ENCODE data around the gene FMNL2. TPM values are rescaled to one million over a fixed set of nuclear protein-coding genes. Genes with fewer than 3 reads are reported as not detected.

The FMNL2 gene
- total RNA-seq, 1 donor: 24.2 TPM

DNA sequence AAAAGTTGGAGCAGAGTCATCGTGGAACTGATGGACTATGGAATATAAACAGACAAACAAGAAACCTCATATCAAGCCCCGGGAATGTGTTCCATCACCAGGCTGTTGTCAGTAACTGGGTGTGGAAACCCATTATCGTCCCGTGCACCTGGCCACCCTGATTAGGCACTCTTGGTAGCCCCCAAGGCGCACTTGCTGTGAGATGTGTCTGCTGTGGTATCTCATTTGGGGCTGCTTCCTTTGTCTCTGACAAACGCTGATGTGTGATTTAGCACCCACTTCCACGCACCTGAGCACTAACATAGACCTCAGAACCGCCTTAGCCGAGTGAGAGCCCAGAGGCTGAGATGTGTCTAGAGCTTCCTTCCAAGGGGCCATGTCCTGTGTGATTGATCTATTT lies 286.0 kb downstream of the FMNL2 start:
- DNase-seq (ENCODE audit: insufficient read length, low spot score, missing footprints): no peak
- H3K27me3 ChIP-seq (ENCODE audit: insufficient read depth, low read length): no peaks in the 10 kb centered on the region
- no peak overlapping the region for H2AFZ ChIP-seq (ENCODE audit: low read length)
- TF ChIP-seq, protein P1, sequence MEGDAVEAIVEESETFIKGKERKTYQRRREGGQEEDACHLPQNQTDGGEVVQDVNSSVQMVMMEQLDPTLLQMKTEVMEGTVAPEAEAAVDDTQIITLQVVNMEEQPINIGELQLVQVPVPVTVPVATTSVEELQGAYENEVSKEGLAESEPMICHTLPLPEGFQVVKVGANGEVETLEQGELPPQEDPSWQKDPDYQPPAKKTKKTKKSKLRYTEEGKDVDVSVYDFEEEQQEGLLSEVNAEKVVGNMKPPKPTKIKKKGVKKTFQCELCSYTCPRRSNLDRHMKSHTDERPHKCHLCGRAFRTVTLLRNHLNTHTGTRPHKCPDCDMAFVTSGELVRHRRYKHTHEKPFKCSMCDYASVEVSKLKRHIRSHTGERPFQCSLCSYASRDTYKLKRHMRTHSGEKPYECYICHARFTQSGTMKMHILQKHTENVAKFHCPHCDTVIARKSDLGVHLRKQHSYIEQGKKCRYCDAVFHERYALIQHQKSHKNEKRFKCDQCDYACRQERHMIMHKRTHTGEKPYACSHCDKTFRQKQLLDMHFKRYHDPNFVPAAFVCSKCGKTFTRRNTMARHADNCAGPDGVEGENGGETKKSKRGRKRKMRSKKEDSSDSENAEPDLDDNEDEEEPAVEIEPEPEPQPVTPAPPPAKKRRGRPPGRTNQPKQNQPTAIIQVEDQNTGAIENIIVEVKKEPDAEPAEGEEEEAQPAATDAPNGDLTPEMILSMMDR (IDR thresholded peaks at IDR 0.05; ENCODE audit: extremely low read depth, low read depth, low read length): no peak
- H3K9me3 ChIP-seq (ENCODE audit: low read depth, low read length): no peaks in the 10 kb centered on the region
- peaks cover 10% of the 10 kb centered on the region for H3K36me3 ChIP-seq (ENCODE audit: insufficient read depth, low read length)
- H3K4me2 ChIP-seq (ENCODE audit: insufficient read depth, low read length): no peak overlapping the region
- no peak overlapping the region for H3K4me3 ChIP-seq (ENCODE audit: insufficient read depth, low read length)
- H3K4me1 ChIP-seq (ENCODE audit: insufficient read depth, low read length): no peaks in the 10 kb centered on the region
- no peaks in the 10 kb centered on the region for H3K79me2 ChIP-seq (ENCODE audit: insufficient read depth, low read length)
- H4K20me1 ChIP-seq (ENCODE audit: insufficient read depth, low read length): no peaks in the 10 kb centered on the region
- H3K27ac ChIP-seq (ENCODE audit: low read depth, low read length): no peak overlapping the region

DNA sequence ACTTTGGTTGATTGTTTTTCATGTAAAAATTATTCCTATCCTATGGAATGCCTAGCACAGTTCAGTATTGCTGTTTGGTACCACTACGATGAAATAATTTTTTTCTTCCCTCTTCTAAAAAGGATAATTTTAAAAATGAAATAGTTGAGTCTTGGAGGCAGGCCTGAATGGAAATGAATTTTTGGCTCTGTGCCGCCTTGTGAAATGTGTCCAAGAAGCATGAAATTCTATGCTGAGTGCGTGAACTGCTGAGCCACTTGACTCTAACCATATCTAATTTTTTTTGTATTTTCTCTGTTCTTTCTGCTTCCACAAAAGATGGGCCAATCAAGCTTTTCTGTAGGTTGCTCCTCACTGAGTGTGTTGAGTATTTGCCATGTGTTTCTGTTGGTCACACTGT lies 287.2 kb downstream of the FMNL2 start:
- no peaks in the 10 kb centered on the region for H3K4me1 ChIP-seq (ENCODE audit: insufficient read depth, low read length)
- no peak overlapping the region for H3K4me2 ChIP-seq (ENCODE audit: insufficient read depth, low read length)
- no peak overlapping the region for H3K4me3 ChIP-seq (ENCODE audit: insufficient read depth, low read length)
- DNase-seq (ENCODE audit: insufficient read length, low spot score, missing footprints): no peak
- no peaks in the 10 kb centered on the region for H3K79me2 ChIP-seq (ENCODE audit: insufficient read depth, low read length)
- H3K36me3 ChIP-seq (ENCODE audit: insufficient read depth, low read length): peaks cover 10% of the 10 kb centered on the region
- no peaks in the 10 kb centered on the region for H3K9me3 ChIP-seq (ENCODE audit: low read depth, low read length)
- no peaks in the 10 kb centered on the region for H3K27me3 ChIP-seq (ENCODE audit: insufficient read depth, low read length)
- H3K27ac ChIP-seq (ENCODE audit: low read depth, low read length): no peak overlapping the region
- TF ChIP-seq, protein P1 (IDR thresholded peaks at IDR 0.05; ENCODE audit: extremely low read depth, low read depth, low read length): no peak
- no peak overlapping the region for H2AFZ ChIP-seq (ENCODE audit: low read length)
- H4K20me1 ChIP-seq (ENCODE audit: insufficient read depth, low read length): no peaks in the 10 kb centered on the region

DNA sequence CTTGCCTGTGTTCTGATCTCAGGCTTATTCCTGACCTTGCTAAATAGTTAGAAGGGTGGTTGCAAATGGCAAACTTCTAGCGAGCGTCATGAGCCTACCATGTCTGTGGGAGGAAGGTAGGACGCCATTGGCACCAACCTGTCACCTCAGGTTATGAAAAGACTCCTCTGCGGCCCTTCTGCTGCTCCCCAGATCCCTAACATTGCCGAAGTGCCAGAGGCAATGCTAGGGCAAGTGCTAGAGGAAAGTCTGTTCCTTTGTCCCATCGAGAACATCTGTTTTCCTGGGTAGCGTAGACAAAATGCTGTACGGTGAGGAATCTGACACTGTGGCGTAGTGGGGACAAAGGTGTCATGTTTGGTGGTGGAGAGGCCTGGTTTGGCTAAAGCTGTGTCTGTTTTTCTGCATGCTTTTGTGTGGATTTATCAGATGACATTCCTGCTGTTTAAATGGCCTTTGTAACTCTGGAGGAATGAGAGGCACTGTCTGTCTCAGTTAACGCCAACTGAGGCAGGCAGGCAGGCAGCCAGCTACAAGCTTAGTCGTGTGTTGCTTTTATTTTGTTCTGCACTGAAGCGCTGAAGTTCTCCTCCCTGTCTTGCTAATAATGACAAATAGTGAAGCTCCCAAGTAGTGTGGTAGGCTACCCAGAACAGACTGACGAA lies 288.2 kb downstream of the FMNL2 start:
- no peaks in the 10 kb centered on the region for H3K27me3 ChIP-seq (ENCODE audit: insufficient read depth, low read length)
- H3K4me2 ChIP-seq (ENCODE audit: insufficient read depth, low read length): no peak overlapping the region
- H3K4me1 ChIP-seq (ENCODE audit: insufficient read depth, low read length): no peaks in the 10 kb centered on the region

DNA sequence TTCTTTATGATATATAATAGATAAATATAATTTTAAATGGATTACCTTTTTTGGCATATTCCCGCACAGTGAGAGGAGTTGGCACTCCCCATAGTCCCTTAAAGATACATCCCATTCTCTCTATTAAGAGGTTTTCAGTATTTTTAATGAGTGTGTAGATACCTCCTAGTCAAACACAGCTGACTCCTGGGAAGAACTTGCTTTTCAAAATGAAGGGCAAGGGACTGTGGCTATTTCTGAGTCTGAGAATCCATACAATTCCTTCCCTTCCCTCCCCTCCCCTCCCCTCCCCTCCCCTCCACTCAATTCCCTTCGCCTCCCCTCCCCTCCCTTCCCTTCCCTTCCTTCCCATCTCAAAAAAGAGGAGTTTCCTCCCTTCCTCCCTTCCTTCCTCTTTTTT lies 288.8 kb downstream of the FMNL2 start:
- H3K79me2 ChIP-seq (ENCODE audit: insufficient read depth, low read length): no peaks in the 10 kb centered on the region
- H3K4me2 ChIP-seq (ENCODE audit: insufficient read depth, low read length): no peak overlapping the region
- peaks cover 10% of the 10 kb centered on the region for H3K36me3 ChIP-seq (ENCODE audit: insufficient read depth, low read length)
- H3K27me3 ChIP-seq (ENCODE audit: insufficient read depth, low read length): no peaks in the 10 kb centered on the region
- TF ChIP-seq, protein P1 (IDR thresholded peaks at IDR 0.05; ENCODE audit: extremely low read depth, low read depth, low read length): no peak
- no peak for DNase-seq (ENCODE audit: insufficient read length, low spot score, missing footprints)
- no peaks in the 10 kb centered on the region for H3K9me3 ChIP-seq (ENCODE audit: low read depth, low read length)
- H2AFZ ChIP-seq (ENCODE audit: low read length): no peak overlapping the region
- H3K4me1 ChIP-seq (ENCODE audit: insufficient read depth, low read length): no peaks in the 10 kb centered on the region
- no peaks in the 10 kb centered on the region for H4K20me1 ChIP-seq (ENCODE audit: insufficient read depth, low read length)
- H3K27ac ChIP-seq (ENCODE audit: low read depth, low read length): no peak overlapping the region
- no peak overlapping the region for H3K4me3 ChIP-seq (ENCODE audit: insufficient read depth, low read length)

More for the DNA sequence above, 288.2 kb downstream of the FMNL2 start:
- TF ChIP-seq, protein P1 (IDR thresholded peaks at IDR 0.05; ENCODE audit: extremely low read depth, low read depth, low read length): no peak
- Histone ChIP-seq H3K36me3 (ENCODE audit: insufficient read depth, low read length) (peaks cover 10% of the 10 kb centered on the region), H2AFZ (ENCODE audit: low read length) (no peak overlapping the region), H3K27ac (ENCODE audit: low read depth, low read length) (no peak overlapping the region), H3K4me3 (ENCODE audit: insufficient read depth, low read length) (no peak overlapping the region), H4K20me1 (ENCODE audit: insufficient read depth, low read length) (no peaks in the 10 kb centered on the region), H3K79me2 (ENCODE audit: insufficient read depth, low read length) (no peaks in the 10 kb centered on the region), H3K9me3 (ENCODE audit: low read depth, low read length) (no peaks in the 10 kb centered on the region)
- DNase-seq (ENCODE audit: insufficient read length, low spot score, missing footprints): no peak

Data from osteoblast (primary cell).